IPS-15b (cell line): ENCODE results near the gene USH1G.
"Not testable (repeated sequence)": the region's sequence is repeated elsewhere in the genome, so short reads cannot be mapped to it uniquely, and the experiment has no call there.

Experiments
- H3K27me3 ChIP-seq: one replicate; pipeline ENCODE4 v1.6.1; 2013; ENCODE audit warnings: low read length; ENCODE audit not compliant: control insufficient read depth, insufficient read depth
- H3K36me3 ChIP-seq: one replicate; pipeline ENCODE4 v1.6.1; 2013; ENCODE audit warnings: low read length; ENCODE audit not compliant: control insufficient read depth, insufficient read depth
- H3K4me1 ChIP-seq: one replicate; pipeline ENCODE4 v1.6.1; 2013; ENCODE audit warnings: mild to moderate bottlenecking, low read length; ENCODE audit not compliant: control insufficient read depth, insufficient read depth
- H3K4me3 ChIP-seq: one replicate; pipeline ENCODE4 v1.5.1; 2013; ENCODE audit warnings: low read depth, low read length
- H3K9ac ChIP-seq: one replicate; pipeline ENCODE4 v1.6.1; 2013; ENCODE audit warnings: low read depth, mild to moderate bottlenecking, low read length
- H3K9me3 ChIP-seq: one replicate; pipeline ENCODE4 v1.6.1; 2013; ENCODE audit warnings: mild to moderate bottlenecking, low read length; ENCODE audit not compliant: control insufficient read depth, insufficient read depth

Gene USH1G

DNA sequence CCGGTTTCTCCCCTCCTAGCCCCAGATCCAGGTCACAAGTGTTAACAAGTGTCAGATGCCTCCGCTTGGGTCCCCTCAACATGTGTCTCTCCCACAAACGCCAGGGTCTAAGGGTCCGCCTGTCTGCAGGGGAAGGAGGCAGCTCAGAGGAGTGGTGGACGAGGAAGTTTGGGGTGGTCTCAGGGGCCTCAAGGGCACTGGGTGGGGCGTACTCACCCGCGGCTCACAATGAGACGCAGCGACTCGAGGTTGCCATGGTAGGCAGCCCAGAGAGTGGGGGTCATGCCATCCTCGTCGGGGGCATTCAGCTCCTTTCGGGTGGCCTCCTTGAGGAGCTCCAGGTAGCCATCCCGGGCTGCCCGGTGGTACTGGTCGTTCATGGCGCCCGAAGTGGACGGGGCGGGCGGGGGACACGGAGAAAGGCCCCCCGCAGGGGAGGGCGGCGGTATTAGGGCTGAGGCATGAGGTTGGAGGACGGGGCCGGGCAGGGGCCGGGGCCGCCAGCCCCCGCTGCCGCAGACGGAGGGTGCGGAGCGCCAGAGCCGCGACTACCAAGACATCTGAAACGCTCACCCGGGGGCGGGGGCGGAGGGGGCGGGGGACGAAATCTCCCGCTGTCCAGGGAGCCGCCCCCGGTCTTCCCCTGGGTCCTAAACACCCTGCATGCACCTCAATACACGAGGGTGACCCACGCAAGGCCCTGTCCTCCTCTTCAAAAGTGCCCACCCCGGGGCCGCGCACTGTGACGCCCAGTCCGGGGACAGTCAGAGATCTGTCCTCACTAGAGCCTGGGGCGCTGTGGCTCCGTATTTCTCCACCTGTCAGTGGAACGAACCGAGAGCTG is at the start of gene USH1G:
TSS of gene USH1G (minus strand) at position 562 of the 844 bp plus-strand sequence. CDS start at position 380, 182 bp downstream.
- Histone ChIP-seq H3K4me3 (peak within 1 kb of the TSS; percentile 64), H3K36me3 (peaks cover 3% of the 10 kb centered on the region), H3K27me3 (peaks cover 59% of the 10 kb centered on the region), H3K4me1 (peaks cover 3% of the 10 kb centered on the region), H3K9ac (peak within 1 kb of the TSS; percentile 24), H3K9me3 (no peaks in the 10 kb centered on the region)

DNA sequence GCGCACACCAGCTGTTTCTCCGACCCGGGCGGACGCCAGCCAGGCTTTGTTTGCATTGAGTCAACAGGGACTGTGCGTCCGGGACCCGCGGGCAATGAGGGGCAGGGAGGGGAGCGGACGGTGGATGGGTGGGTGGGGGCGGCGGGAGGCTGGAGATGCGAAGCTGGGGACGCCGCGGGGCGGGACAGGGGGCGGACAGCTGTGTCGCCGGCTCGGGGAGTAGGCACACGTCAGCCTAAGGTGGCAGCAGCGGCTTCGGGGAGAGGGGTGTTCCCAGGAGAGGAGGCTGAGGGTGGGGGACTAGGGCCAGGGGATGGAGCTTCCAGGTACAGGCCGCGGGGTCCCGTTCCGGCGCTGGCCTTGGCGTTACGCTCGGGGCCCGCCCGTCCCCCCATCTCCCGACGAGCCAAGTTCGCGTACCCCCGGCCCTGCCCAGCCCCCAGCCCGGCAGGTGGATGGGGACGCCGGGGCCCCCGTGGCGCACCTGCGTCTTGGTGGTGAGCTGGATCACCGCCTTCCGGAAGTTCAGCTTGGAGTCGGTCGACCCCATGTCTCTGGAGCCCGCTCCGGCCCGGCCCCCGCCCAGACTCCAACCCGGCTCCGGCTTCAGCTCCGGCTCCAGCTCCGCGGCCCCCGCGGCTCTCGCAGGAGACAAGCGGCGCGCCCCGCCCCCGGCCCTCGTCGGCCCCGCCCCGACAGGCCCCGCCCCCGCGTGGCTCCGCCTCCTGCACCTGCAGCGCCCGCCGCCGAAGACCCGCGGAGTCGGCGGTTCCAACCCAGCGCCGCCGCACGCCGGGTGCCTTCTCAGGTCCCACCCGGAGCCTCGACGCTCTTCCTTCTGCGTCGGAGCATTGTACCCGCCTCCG is 49.3 kb upstream of the USH1G start, which contains the start of gene HID1:
TSS of gene HID1 (minus strand) at position 653 of the 866 bp plus-strand sequence. CDS start at position 550, 103 bp downstream.
- Histone ChIP-seq H3K9me3 (no peaks in the 10 kb centered on the region), H3K4me3 (peak within 1 kb of the TSS; percentile 59), H3K4me1 (peaks cover 2% of the 10 kb centered on the region), H3K36me3 (no peaks in the 10 kb centered on the region), H3K27me3 (peaks cover 46% of the 10 kb centered on the region), H3K9ac (no peak within 1 kb of the TSS)

DNA sequence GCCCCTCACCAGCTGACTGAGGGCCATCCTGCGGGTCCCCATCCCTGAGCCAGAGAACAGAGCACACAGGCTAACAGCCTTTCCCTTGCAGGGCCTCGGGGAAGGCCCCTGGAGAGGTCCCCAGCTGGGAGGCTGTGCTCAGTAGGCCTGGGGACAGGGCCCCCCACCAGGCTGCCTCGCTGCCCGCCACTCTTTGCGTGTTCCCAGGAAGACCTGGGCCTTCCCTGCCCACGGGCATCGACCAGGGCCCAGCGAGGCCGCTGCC is 48.7 kb upstream of the USH1G start:
- Histone ChIP-seq H3K36me3 (no peaks in the 10 kb centered on the region), H3K4me1 (peaks cover 2% of the 10 kb centered on the region), H3K9ac (no peak overlapping the region), H3K27me3 (peaks cover 46% of the 10 kb centered on the region), H3K4me3 (peak overlapping the region; percentile 55), H3K9me3 (no peaks in the 10 kb centered on the region)

DNA sequence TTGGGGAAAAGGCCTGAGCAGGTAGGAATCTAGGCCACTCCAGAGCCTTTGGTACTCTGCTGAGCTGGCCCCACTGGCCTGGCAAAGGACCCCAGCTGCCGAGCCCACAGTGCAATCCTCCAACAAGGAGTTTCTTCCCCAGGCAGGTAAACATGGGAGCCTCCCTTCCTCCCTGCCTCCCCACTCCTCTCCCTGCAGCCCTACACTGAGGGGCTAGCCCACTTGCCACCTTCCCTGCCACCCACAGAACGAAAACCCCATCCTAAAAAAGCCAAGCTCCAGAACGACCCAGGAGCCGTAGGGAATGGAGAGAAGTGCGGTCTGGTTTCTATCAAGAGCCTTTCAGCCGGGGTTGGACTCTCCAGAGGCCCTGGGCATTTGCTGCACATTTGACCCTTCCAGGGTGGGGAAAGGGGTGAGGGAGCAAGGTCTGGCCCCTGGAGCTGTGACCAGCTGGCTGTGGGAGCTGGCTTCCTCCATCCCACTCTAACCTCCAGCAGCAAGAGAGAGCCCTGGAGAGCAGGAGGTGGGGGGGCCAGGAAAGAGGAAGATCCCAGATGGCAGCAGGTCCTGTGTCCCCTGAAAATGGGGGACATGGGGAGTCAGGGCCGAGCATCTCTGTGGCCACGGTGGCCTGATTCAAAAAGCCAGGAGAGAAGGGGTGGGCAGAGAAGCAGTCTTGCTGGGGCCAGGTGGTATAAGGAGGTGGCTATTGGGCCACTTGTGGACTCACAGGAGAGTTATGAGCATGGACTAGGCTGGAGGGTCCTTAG is 48.2 kb upstream of the USH1G start:
- no peak overlapping the region for H3K9ac ChIP-seq
- H3K9me3 ChIP-seq, result no peaks in the 10 kb centered on the region
- H3K36me3 ChIP-seq, result no peaks in the 10 kb centered on the region
- peak overlapping the region; percentile 55 for H3K4me3 ChIP-seq
- H3K27me3 ChIP-seq, result peaks cover 46% of the 10 kb centered on the region
- peaks cover 2% of the 10 kb centered on the region for H3K4me1 ChIP-seq

DNA sequence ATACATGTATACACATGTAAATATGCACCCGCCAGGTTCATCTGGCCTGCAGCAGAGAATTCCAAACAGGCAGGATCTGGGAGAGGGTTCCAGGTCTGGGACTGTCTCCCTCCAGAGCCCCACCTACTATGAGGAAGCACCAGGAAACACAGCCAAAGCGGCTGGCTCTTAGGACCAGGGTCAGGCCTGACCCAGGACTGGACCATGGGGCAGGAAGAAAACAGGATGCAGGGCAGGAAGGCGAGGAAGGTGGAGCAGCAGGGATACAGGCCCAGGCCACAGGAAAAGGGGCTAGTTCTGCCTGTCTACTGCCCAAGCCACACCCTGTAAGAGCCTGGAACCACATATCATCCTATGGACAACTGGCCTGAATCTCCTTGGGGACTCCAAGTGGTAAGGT is 47.3 kb upstream of the USH1G start:
- Histone ChIP-seq H3K4me1 (peaks cover 2% of the 10 kb centered on the region), H3K27me3 (peaks cover 46% of the 10 kb centered on the region), H3K36me3 (no peaks in the 10 kb centered on the region), H3K4me3 (no peak overlapping the region), H3K9ac (no peak overlapping the region), H3K9me3 (no peaks in the 10 kb centered on the region)

DNA sequence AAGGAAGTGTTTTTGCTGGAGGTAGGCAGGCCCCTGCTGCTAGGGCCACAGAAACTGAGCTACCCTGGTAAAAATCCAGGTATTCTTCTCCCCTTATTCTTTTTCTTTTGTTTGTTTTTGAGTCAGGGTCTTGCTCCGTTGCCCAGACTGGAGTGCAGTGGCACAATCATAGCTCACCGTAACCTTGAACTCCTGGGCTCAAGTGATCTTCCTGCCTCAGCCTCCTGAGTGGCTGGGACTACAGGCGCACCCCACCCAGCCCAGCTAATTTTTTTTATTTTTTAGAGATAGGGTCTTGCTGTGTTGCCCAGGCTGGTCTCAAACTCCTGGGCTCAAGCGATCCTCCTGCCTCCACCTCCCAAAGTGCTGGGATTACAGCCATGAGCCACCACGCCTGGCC is 46.4 kb upstream of the USH1G start:
- H3K36me3 ChIP-seq, H3K9ac ChIP-seq, H3K9me3 ChIP-seq: not testable (repeated sequence)

DNA sequence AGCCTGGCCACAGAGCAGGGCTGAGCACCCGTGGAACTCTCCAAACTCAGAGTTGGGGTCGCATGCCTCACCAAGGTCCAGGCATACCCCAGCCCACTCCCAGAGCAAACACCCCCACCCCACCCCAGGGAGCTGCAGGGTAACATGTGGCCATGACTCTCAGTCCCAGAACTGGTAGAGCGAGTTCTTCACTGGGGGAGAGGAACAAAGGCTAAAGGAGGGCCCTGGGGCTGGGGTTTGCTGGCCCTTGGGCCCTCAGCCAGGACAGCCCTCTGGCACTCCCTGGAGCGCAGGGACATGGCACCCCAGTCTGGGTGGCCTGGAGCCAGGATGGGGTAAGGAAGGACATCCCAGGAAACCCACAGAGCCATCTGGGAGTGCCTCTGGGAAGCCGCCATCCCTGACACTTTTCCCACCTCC is 45.3 kb upstream of the USH1G start:
- H3K27me3 ChIP-seq, result peaks cover 26% of the 10 kb centered on the region
- no peak overlapping the region for H3K9ac ChIP-seq
- peaks cover 2% of the 10 kb centered on the region for H3K4me1 ChIP-seq
- no peaks in the 10 kb centered on the region for H3K9me3 ChIP-seq
- no peaks in the 10 kb centered on the region for H3K36me3 ChIP-seq
- no peak overlapping the region for H3K4me3 ChIP-seq

More for the DNA sequence above, 46.4 kb upstream of the USH1G start:
- H3K4me1 ChIP-seq, H3K4me3 ChIP-seq: not testable (repeated sequence)
- H3K27me3 ChIP-seq, result peaks cover 37% of the 10 kb centered on the region

DNA sequence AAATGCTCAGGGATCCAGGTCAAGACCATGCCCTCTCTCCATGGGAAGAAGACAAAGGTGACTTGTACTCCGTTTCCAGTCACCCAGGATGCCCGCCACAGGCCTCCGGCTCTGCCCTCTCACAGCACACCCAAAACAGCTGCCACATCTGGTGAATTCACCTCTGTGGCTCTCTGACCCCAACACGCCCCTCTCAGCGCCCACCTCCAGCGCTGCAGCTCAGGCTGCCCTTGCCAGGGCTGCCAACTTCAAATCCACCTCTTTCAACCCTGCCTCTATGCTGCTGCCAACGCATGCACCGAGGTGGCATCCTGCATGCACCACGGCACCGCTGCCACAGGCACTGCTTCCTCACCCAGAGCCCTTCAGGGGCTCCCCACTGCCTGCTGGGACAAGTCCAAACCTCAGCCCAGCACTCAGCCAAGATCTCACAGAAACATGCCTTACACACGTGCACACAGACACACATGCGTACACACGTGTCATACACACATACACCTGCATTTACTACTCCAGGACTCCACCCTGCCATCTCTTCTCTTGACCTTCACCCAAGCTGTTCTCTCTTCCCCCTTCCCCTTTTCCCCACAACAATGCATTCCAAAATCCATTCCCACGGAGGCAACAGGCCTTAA is 42.0 kb upstream of the USH1G start:
- no peak overlapping the region for H3K9ac ChIP-seq
- no peaks in the 10 kb centered on the region for H3K4me1 ChIP-seq
- no peaks in the 10 kb centered on the region for H3K36me3 ChIP-seq
- peaks cover under 1% of the 10 kb centered on the region for H3K27me3 ChIP-seq
- H3K4me3 ChIP-seq, result no peak overlapping the region
- no peaks in the 10 kb centered on the region for H3K9me3 ChIP-seq

DNA sequence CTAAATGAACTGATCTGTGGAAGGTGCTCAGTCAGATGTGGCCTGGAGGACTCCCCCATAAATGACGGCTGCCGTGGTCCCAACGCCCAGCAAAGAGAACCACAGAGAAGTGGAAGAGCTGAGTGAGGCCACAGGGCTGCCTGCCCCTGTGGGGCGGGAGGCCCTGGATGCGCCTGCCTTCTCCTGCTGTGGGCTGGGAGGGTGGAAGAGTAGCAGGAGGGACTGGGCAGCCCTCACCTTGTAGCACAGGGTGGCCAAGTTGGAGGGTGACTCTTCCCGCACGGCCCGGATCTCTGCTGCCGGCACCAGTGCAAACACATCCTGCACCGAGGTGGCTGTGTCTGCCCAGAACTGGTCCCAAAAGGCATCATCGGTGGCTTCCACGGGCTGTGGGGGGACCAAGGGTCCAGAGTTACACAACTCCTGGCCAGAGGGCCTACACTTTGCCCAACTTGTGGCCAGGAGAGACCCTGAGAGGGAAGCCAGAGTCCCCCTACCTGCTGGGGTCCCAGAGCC is 41.2 kb upstream of the USH1G start:
- H3K4me3 ChIP-seq, result no peak overlapping the region
- H3K9ac ChIP-seq, result no peak overlapping the region
- H3K36me3 ChIP-seq, result no peaks in the 10 kb centered on the region
- no peaks in the 10 kb centered on the region for H3K4me1 ChIP-seq
- peaks cover 5% of the 10 kb centered on the region for H3K27me3 ChIP-seq
- H3K9me3 ChIP-seq, result no peaks in the 10 kb centered on the region

DNA sequence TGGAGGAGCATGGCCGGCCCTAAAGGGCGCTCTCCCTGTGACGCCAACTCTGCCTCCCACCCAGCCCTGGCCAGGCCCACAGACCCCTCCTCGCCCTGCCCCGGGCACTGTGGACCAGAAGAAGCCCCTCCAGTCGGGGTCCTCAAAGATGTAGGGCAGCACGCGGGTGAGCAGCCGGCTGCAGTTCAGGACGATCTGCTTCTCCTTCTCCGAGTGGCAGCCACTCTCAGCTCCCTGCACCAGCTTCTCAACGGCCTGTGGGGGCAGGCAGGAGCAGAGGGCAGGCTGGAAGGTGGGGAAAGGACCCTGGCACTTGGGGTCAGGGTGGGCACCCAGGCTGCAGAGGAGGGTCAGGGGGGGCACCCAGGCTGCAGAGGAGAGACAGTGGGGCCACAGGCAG is 40.6 kb upstream of the USH1G start:
- no peaks in the 10 kb centered on the region for H3K9me3 ChIP-seq
- no peak overlapping the region for H3K4me3 ChIP-seq
- no peaks in the 10 kb centered on the region for H3K4me1 ChIP-seq
- no peaks in the 10 kb centered on the region for H3K36me3 ChIP-seq
- H3K27me3 ChIP-seq, result peaks cover 7% of the 10 kb centered on the region
- H3K9ac ChIP-seq, result no peak overlapping the region
